OCI-LY3 (cell line): ENCODE measurements around the gene DSCAM.

Experiments
- H2AFZ ChIP-seq: fragments of 200-600, 300-600 bp; shearing (Covaris generic); 2 replicates; pipeline ENCODE4 v1.6.0; 2014; ENCODE audit warnings: antibody characterized with exemption, low read depth, low read length
- H3K27ac ChIP-seq: fragments of 200-600, 300-600 bp; sonication (generic); 2 replicates; pipeline ENCODE4 v1.5.1; 2014; ENCODE audit warnings: mild to moderate bottlenecking, low read length, moderate library complexity, mixed read lengths
- H3K27me3 ChIP-seq: fragments of 200-600, 300-600 bp; sonication (generic); 2 replicates; pipeline ENCODE4 v1.6.1; 2014; ENCODE audit warnings: low read depth, low read length, mixed read lengths
- H3K36me3 ChIP-seq: fragments of 200-600, 300-600 bp; sonication (generic); replicated peaks from 2 replicates; pipeline ENCODE3; 2014; ENCODE audit warnings: low read depth, low read length, mixed read lengths
- H3K4me1 ChIP-seq: fragments of 300-600, 200-600 bp; sonication (generic); 2 replicates; pipeline ENCODE4 v1.6.1; 2014; ENCODE audit warnings: low read length, mixed read lengths
- H3K4me2 ChIP-seq: fragments of 200-600, 300-600 bp; sonication (generic); 2 replicates; pipeline ENCODE4 v1.6.1; 2014; ENCODE audit warnings: low read length, mixed read lengths
- H3K4me3 ChIP-seq: fragments of 300-600, 200-600 bp; sonication (generic); 2 replicates; pipeline ENCODE4 v1.5.1; 2014; ENCODE audit warnings: antibody characterized with exemption, mild to moderate bottlenecking, low read length, moderate library complexity
- H3K79me2 ChIP-seq: fragments of 300-600, 200-600 bp; shearing (Covaris generic); 2 replicates; pipeline ENCODE4 v1.6.1; 2014; ENCODE audit warnings: mild to moderate bottlenecking, low read length, mixed read lengths
- H3K9ac ChIP-seq: fragments of 300-600, 200-600 bp; shearing (Covaris generic); 2 replicates; pipeline ENCODE4 v1.6.0; 2014; ENCODE audit warnings: mild to moderate bottlenecking, low read length, moderate library complexity
- H3K9me3 ChIP-seq: fragments of 200-600, 300-600 bp; shearing (Covaris generic); 2 replicates; pipeline ENCODE4 v1.6.1; 2014; ENCODE audit warnings: low read length, mixed read lengths; ENCODE audit not compliant: insufficient read depth
- H4K20me1 ChIP-seq: fragments of 200-600, 300-600 bp; sonication (generic); 2 replicates; pipeline ENCODE4 v1.6.1; 2016; ENCODE audit warnings: low read length, mixed read lengths; ENCODE audit not compliant: insufficient read depth
- EZH2phosphoT487 ChIP-seq: fragments of 200-600 bp; shearing (Covaris generic); IDR thresholded peaks from 2 replicates; pipeline ENCODE4 v1.6.1; 2018; ENCODE audit warnings: antibody characterized with exemption, mixed run types, low read depth
- TF ChIP-seq, protein P1 (sequence below): fragments of 200-600, 300-600 bp; sonication (generic); IDR thresholded peaks from 2 replicates; pipeline ENCODE4 v1.5.1; 2014; ENCODE audit warnings: antibody characterized with exemption, low read length, low read depth

Gene DSCAM

DNA sequence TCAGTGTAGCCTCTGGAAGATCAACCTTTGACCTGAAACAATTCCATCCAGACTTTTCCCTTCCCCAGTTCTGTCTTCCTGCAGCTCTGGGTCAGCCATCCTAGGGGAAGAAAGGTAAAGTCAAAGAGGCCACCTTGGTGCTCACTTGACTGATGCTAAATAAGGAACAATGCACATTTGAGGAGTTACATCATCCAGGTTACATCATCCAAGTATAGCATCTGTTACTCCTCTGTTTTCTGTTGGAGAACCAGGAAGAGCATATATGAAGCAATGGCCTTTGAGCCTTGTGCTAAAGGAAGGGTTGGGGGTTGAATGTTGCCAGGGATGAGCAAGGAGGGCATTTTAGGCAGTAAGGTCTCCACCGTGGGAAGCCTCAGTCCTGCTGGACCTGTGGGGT, 3.1 kb upstream of the DSCAM start:
- no peaks in the 10 kb centered on the region for H3K79me2 ChIP-seq
- no peaks in the 10 kb centered on the region for H3K27me3 ChIP-seq
- no peaks in the 10 kb centered on the region for H3K9me3 ChIP-seq
- no peak overlapping the region for H3K4me2 ChIP-seq
- H2AFZ ChIP-seq = no peak overlapping the region
- no peak overlapping the region for H3K9ac ChIP-seq
- no peak overlapping the region for H3K4me3 ChIP-seq
- H3K4me1 ChIP-seq = peaks cover 13% of the 10 kb centered on the region
- TF ChIP-seq EZH2phosphoT487 = no peak
- TF ChIP-seq, protein P1, sequence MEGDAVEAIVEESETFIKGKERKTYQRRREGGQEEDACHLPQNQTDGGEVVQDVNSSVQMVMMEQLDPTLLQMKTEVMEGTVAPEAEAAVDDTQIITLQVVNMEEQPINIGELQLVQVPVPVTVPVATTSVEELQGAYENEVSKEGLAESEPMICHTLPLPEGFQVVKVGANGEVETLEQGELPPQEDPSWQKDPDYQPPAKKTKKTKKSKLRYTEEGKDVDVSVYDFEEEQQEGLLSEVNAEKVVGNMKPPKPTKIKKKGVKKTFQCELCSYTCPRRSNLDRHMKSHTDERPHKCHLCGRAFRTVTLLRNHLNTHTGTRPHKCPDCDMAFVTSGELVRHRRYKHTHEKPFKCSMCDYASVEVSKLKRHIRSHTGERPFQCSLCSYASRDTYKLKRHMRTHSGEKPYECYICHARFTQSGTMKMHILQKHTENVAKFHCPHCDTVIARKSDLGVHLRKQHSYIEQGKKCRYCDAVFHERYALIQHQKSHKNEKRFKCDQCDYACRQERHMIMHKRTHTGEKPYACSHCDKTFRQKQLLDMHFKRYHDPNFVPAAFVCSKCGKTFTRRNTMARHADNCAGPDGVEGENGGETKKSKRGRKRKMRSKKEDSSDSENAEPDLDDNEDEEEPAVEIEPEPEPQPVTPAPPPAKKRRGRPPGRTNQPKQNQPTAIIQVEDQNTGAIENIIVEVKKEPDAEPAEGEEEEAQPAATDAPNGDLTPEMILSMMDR = no peak
- no peaks in the 10 kb centered on the region for H3K36me3 ChIP-seq
- H4K20me1 ChIP-seq = no peaks in the 10 kb centered on the region
- H3K27ac ChIP-seq = no peak overlapping the region

DNA sequence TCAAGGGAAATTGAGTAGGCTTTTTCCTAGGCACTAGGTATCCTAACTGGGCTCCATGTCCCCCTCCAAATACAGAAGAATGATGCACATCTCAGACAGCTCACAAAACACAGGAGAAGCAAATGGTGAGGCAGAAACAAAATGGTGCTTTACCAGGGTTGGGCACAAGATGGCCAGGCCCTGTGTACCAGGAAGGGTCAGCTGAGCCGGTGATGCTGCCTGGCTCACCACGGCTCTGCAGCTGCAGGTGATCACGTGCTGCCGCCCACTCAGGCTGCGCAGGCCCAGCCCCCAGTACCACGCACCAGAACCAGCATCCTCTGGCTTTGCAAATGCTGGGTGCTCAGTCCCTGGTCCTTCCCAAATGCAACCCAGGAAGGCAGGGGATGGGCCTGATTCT, 993 bp upstream of the DSCAM start:
- Histone ChIP-seq H3K27me3 (no peaks in the 10 kb centered on the region), H3K4me1 (peaks cover 14% of the 10 kb centered on the region), H3K4me3 (no peak overlapping the region), H3K36me3 (no peaks in the 10 kb centered on the region), H3K9me3 (no peaks in the 10 kb centered on the region), H3K79me2 (no peaks in the 10 kb centered on the region), H3K4me2 (no peak overlapping the region), H4K20me1 (no peaks in the 10 kb centered on the region), H3K27ac (no peak overlapping the region), H2AFZ (no peak overlapping the region), H3K9ac (no peak overlapping the region)
- TF ChIP-seq, protein P1 = no peak
- no peak for TF ChIP-seq EZH2phosphoT487

DNA sequence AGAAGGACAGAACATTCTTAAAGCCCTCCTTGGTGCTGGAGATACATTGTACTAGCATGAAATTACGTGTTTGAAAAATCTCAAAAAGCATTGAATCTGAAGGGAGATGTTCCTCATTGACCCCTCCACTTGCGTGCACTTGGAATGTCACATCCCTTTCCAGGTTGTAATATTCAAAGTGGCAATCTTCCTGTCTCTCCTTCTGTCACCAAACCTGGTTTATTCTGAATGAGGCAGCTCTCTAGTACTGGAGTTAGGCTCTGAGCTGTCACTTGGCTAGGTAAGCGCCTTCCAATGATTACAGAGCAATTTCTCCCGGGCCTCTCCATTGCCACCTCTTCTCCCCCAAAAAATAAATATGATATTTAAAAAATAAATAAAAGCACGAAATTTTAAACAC, 855 bp downstream of the DSCAM start:
- H3K36me3 ChIP-seq = no peaks in the 10 kb centered on the region
- no peaks in the 10 kb centered on the region for H3K79me2 ChIP-seq
- no peaks in the 10 kb centered on the region for H3K9me3 ChIP-seq
- H4K20me1 ChIP-seq = no peaks in the 10 kb centered on the region
- H3K4me2 ChIP-seq = no peak overlapping the region
- H3K9ac ChIP-seq = no peak overlapping the region
- no peak for TF ChIP-seq EZH2phosphoT487
- TF ChIP-seq, protein P1 = no peak
- no peak overlapping the region for H3K4me3 ChIP-seq
- no peaks in the 10 kb centered on the region for H3K27me3 ChIP-seq
- no peak overlapping the region for H3K27ac ChIP-seq
- H3K4me1 ChIP-seq = peaks cover 14% of the 10 kb centered on the region
- no peak overlapping the region for H2AFZ ChIP-seq

DNA sequence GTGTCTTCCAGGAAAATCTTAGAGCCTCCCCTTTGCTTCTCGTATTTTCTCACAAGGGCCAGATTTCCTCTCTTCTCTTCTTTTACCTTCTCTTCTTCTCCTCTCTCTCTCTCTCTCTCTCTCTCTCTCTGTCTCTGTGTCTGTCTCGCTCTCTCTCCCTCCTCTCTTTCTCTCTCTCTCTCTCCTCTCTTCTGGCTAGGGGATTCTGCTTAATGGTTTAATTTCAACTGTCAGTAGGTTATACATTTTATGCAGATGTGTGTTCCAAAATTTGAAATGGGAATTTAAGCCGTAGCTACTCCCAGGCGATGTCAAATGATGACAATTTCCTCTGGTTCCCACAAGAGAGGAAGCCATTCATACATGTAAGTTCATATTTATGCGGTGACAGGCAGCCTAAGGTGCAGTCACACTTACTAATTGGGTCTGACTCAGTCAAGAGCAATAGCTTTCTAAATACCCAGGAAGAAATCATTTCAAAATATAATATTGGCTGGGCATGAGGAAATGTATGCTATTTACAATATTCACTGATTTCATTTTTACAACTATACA, 1.4 kb downstream of the DSCAM start:
- Histone ChIP-seq H3K9me3 (no peaks in the 10 kb centered on the region), H3K4me1 (peaks cover 14% of the 10 kb centered on the region), H4K20me1 (no peaks in the 10 kb centered on the region), H3K9ac (no peak overlapping the region), H3K4me3 (no peak overlapping the region), H3K4me2 (no peak overlapping the region), H2AFZ (no peak overlapping the region; the same call in 1 of the 2 replicates), H3K27me3 (no peaks in the 10 kb centered on the region), H3K79me2 (no peaks in the 10 kb centered on the region), H3K36me3 (no peaks in the 10 kb centered on the region), H3K27ac (no peak overlapping the region)
- no peak for TF ChIP-seq EZH2phosphoT487
- TF ChIP-seq, protein P1 = no peak
